C1 segment of cervical spinal cord (tissue), 14 donors: ENCODE measurements around the gene TJP1.
"Not testable (repeated sequence)": the region's sequence is repeated elsewhere in the genome, so short reads cannot be mapped to it uniquely, and the experiment has no call there.

Source experiments
- DNase-seq, 14 donors: peaks; one replicate each; lab custom pipeline; 2025; lab: John Stamatoyannopoulos, UW

TJP1 gene

GRCh38 chr15:29708519-29708918 lies 113.7 kb downstream of the TJP1 start:
- no peak for DNase-seq

GRCh38 chr15:29704950-29705597 lies 117.2 kb downstream of the TJP1 start:
- no peak for DNase-seq

DNA sequence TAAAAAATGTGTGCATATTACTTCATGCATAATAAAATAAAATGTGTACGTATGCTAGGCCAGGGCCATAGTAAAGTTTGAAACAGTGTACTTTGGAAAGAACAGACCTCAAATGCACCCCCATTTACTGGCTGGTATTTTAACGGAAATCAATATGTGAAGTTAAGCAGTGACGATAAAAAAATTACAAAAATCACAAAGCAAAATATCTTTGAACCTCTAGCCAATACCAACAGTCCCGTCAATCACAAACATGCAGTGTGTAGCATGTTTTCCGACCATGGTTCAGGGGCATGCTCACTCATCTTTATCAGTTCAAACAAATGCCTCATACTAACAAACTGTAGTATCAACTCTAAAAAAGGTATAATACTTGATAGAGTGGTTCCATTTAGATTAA lies 121.1 kb downstream of the TJP1 start:
- DNase-seq: no peak

DNA sequence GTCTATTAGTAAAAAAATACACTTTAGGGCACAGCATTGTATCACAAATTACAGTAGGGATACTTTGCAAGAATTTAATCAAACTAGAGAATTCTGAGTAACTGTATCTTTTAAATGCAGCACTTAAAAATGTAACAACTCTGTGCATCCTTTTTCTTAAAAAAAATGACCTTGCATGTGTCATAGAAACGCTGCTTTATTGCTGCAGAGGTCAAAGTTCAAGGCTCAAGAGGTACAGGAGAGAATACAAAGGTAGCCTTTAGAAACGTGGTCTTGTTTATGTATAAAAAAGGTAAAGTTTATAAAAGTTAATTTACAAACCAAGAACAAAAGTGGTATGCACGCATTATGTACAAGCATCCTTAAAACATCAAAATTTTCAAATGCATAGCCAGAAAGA lies 122.0 kb downstream of the TJP1 start:
- DNase-seq: no peak

DNA sequence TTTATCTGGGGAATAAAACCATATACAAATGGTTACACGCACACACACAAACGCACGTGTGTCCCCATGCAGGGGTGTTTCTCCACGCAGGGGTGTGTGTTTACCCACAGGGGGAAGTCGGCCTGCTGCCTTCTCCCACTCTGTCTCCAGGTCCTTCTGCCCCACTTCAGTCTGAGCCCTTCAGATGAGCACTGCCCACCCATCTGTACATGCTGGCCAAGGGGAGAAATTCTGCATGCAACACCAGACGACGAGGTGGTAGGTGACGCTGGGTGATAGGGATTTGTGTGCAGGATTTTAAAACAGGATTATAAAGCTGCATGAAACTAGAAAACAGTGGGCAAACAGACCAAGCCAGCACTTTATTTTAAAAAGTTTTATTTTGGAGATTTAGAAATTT lies 122.5 kb downstream of the TJP1 start:
- DNase-seq: no peak

GRCh38 chr15:29698030-29698701 lies 124.1 kb downstream of the TJP1 start:
- peak in 1 of 14 donors; percentile 24 for DNase-seq

GRCh38 chr15:29696950-29697738 lies 125.1 kb downstream of the TJP1 start:
- DNase-seq: no peak

DNA sequence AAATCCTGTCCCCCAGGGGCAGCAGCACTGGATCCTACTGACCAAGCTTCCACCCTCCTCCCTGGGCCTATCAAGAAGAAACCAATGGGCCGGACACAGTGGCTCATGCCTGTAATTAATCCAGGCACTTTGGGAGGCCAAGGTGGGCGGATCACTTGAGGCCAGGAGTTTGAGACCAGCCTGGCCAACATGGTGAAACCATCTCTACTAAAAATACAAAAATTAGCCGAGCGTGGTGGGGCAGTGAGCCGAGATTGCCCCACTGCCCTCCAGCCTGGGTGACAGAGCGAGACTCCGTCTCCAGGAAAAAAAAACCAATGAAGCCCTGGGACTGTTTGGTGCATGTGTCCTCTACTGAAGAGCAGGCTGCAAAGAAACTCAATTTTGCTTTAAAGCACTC lies 125.8 kb downstream of the TJP1 start:
- DNase-seq: not testable (repeated sequence)

DNA sequence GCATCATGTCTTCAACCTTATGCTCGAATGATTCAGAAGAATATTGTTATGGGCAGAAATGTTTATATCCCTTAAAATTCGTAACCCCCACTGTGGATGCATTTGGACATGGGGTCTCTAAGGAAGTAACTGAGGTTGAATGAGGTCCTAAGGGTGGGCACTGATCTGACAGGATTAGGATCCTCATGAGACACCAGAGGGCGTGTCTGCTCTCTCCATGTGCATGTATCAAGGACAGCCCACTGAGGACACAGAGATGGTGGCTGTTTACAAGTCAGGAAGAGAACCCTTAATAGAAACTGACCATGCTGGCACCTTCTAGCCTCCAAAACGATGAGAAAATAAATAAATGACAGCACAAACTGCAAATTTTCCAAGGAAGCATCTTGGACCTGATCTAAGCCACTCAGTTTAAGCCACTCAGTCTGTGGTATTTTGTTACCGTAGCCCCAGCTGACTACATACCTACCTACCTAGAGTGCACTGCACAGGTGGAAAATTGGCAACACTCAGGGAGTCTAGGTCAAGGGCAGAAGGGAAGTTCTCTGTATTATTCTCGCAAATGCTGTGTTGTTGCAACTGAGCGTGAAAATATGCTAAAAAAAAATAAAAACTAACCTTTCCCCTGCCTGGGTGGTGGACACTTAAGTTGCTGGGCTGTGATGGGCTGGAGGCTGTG lies 126.6 kb downstream of the TJP1 start:
- DNase-seq: no peak

DNA sequence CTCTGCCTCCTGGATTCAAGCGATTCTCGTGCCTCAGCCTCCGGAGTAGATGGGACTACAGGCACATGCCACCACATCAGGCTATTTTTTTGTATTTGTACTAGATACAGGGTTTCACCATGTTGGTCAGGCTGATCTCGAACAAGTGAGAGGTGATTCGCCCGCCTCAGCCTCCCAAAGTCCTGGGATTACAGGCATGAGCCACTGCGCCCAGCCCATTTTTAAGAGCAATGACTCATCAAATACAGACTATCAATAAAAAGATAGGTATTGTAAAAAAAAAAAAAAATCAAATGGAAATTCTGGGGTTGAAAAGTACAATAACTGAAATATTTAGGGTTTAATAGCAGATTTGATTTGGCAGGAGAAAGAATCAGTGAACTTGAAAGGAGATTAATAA lies 129.0 kb downstream of the TJP1 start:
- no peak for DNase-seq

GRCh38 chr15:29692527-29692926 lies 129.7 kb downstream of the TJP1 start:
- DNase-seq: no peak

DNA sequence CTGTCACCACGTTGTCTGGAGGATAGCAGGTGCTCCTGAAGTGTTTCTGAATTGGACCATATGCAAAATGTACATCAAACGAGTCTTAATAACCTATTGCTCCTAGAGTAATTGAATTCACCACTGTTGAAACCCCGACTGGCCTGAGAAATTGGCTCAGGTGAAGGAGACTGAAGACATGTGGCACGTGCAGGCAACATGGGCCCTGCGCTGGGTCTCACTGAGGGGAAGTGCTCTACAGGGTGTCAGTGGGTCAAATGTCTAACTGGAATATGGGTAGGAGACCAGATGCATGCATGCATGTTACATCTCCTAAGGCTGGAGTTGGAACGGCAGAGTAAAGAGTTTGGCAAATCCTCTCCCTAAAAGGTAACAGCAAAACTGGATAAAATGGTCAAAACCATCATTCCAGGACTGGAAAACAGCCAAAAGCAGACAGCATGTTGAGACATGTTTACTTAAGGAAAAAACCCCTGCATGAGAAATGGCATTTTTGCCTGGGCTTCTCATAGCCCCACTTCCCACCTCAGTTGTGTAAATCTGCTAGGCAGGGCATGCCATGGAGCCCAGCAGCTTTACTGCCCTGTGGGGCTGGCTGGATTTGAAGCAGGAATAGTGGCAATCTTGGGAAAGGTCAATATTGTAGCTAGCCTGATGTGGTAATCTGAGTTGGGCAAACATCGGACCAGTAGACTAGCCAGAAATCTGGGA lies 131.3 kb downstream of the TJP1 start:
- no peak for DNase-seq

GRCh38 chr15:29689287-29689986 lies 132.8 kb downstream of the TJP1 start:
- DNase-seq: no peak

DNA sequence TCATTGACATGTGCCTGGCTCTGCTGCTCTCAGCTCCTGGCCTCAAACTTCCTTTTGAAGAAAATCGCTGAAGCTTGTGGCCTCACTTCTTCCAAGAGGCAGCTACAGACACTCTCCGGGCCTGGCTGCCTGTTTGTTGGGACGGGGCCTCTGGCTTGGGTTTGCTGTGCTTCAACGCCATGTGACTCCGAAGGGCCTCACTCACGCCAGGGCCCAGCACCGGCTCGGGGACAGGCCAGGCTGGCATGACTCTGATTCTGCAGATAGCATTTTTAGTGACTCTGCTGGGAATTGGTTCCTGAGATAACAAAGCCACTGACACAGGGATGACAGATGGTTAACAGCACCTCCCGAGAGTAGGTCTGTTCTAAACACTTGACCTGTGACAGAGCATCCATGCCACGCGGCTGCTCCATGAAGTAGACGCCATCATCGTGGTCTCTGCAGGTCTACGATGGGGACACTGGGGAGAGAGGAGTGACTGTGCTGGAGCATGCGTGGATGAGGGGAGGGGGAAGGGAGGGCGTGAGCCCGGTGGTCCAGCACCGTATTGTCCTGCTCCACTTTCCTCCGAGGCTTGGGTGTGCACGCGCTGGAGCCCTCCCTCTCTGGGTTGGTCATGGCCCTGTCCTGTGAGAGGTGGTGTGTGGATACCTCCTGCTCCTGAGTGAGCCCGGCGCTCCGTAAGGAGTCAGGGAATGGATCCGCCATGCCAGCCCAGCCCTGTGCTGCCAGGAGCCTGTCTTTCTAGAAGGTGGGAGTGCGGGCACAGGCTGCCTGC lies 133.6 kb downstream of the TJP1 start:
- no peak for DNase-seq

- no peak for DNase-seq
These were observed 134.2 kb downstream of the TJP1 start for GRCh38 chr15:29687939-29688505.

- DNase-seq: no peak
These were observed 135.0 kb downstream of the TJP1 start for GRCh38 chr15:29687204-29687815.

DNA sequence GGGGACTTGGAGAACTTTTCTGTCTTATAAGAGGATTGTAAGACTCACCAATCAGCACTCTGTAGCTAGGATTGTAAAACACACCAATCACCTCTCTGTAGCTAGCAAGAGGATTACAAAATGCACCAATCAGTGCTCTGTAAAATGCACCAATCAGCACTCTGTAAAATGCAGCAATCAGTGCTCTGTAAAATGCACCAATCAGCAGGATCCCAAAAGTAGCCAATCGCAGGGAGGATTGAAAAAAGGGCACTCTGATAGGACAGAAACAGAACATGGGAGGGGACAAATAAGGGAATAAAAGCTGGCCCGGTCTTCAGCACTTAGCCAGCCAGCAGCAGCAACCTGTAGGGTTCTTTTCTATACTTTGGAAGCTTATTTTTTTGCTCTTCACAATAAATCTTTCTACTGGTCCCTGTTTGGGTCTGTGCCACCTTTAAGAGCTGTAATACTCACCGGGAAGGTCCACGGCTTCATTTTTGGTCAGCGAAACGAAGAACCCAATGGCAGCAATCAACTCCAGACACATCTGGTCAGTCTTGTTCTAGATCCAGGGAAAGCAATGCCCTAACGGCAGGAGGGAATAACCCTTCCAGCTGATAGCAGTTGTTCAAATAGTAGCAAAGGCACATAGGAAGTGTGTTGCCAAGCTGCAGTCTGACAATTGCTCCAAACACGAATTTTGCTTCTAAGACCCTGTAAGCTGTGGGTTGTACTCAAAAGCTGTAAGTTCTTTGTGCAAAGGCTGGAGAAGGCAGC lies 135.6 kb downstream of the TJP1 start:
- DNase-seq: no peak

DNA sequence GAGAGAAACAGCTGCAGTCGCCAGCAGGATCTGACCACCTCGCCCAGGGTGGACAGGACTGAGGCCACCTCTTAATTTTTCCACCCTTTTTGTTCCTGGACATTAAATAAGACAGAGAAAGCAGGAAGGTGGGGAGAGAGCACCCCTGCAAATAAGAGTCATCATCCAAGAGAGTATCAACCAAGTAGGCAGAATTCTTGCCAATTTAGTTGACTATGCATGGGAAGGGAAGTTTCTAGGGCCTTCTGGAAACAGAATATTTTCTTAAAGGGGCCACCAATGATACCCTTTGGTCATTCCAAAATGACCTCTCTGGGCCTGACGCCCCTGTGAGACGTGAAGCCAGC lies 136.2 kb downstream of the TJP1 start:
- no peak for DNase-seq
